ENCODE measurements around the gene SPARC. TPM values are rescaled to one million over a fixed set of nuclear protein-coding genes. Genes with fewer than 3 reads are reported as not detected.

Gene SPARC
- total RNA-seq, 1 donor from 2014 or later, result 435 TPM

DNA sequence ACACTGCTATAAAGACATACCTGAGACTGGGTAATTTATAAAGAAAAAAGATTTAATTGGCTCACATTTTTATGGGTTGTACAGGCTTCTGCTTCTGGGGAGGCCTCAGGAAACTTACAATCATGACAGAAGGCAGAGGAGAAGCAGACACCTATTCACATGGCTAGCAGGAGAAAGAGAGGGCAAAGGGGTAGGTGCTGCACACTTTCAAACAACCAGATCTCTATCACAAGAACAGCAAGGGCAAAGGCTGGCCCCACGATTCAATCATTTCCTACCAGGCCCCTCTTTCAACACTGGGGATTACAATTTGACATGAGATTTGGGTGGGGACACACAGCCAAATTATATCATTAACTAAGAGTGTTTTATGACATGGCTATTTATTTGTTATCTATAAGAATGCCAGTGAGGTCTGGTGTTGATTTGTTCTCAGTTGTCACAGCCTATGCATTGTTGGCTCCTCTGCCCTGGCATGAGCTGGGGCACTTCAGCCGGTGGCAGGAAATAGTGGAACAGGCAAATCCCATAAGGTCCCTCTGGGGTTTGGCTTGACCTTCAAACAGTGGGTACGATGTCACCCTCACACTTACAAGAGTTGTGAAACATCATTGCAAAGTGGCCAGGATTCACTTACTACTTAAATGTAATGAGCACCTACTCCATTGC lies 44.1 kb downstream of the SPARC start:
- Mint-ChIP-seq H3K27ac (ENCODE audit: unreplicated experiment) (no peak overlapping the region), H3K36me3 (ENCODE audit: low read depth) (no peaks in the 10 kb centered on the region), H3K27me3 (ENCODE audit: low read depth) (peaks cover 10% of the 10 kb centered on the region), H3K9me3 (no peaks in the 10 kb centered on the region), H3K4me3 (no peak overlapping the region), H3K4me1 (no peaks in the 10 kb centered on the region)
- TF ChIP-seq, protein P1, sequence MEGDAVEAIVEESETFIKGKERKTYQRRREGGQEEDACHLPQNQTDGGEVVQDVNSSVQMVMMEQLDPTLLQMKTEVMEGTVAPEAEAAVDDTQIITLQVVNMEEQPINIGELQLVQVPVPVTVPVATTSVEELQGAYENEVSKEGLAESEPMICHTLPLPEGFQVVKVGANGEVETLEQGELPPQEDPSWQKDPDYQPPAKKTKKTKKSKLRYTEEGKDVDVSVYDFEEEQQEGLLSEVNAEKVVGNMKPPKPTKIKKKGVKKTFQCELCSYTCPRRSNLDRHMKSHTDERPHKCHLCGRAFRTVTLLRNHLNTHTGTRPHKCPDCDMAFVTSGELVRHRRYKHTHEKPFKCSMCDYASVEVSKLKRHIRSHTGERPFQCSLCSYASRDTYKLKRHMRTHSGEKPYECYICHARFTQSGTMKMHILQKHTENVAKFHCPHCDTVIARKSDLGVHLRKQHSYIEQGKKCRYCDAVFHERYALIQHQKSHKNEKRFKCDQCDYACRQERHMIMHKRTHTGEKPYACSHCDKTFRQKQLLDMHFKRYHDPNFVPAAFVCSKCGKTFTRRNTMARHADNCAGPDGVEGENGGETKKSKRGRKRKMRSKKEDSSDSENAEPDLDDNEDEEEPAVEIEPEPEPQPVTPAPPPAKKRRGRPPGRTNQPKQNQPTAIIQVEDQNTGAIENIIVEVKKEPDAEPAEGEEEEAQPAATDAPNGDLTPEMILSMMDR (conservative IDR thresholded peaks at IDR 0.05), result no peak
- DNase-seq (ENCODE audit: low read depth, low spot score), result no peak

DNA sequence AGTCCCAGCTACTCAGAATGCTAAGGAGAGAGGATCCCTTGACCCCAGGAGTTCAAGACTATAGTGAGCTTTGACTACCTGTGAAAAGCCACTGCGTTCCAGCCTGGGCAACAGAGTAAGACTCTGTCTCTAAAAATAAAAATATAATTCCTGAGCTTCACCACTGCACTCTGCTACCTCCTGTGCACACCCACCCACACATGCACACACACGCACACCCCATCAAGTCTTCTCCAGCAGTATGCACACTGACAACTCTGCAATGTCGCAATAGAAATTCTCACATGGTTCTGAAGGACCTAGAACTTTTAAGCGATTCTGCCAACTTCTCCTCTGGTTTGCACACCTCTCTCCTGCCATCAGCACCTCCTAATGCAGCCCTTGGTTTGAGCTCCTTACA lies 48.1 kb downstream of the SPARC start:
- H3K27ac Mint-ChIP-seq (ENCODE audit: unreplicated experiment), result no peak overlapping the region
- H3K4me3 Mint-ChIP-seq, result no peak overlapping the region
- peaks cover 19% of the 10 kb centered on the region for H3K27me3 Mint-ChIP-seq (ENCODE audit: low read depth)
- H3K4me1 Mint-ChIP-seq, result no peaks in the 10 kb centered on the region
- TF ChIP-seq, protein P1 (conservative IDR thresholded peaks at IDR 0.05), result no peak
- no peaks in the 10 kb centered on the region for H3K9me3 Mint-ChIP-seq
- no peaks in the 10 kb centered on the region for H3K36me3 Mint-ChIP-seq (ENCODE audit: low read depth)
- DNase-seq (ENCODE audit: low read depth, low spot score), result no peak

DNA sequence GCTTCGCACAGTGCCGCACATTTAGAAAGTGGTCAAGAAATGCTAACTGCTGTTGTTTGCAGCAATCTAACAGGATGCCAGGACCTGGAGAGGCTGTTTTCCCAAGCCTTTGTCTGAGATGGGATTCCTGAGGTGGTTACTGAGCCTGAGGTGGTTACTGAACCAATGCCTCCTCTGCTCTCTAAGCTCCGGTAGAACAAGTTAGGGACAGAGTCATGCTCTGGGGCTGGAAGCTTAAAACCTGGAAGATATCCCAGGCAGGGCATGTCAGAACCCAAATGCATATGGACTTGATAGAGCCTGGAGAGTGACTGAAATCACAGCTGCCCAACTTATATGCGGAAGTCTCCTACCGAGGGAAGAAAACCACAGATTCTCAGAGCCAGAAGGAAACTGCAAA lies 49.0 kb downstream of the SPARC start:
- Mint-ChIP-seq H3K9me3 (no peaks in the 10 kb centered on the region), H3K4me3 (no peak overlapping the region), H3K27ac (ENCODE audit: unreplicated experiment) (no peak overlapping the region), H3K27me3 (ENCODE audit: low read depth) (peaks cover 19% of the 10 kb centered on the region), H3K36me3 (ENCODE audit: low read depth) (no peaks in the 10 kb centered on the region), H3K4me1 (no peaks in the 10 kb centered on the region)
- TF ChIP-seq, protein P1 (conservative IDR thresholded peaks at IDR 0.05), result no peak
- no peak for DNase-seq (ENCODE audit: low read depth, low spot score)

DNA sequence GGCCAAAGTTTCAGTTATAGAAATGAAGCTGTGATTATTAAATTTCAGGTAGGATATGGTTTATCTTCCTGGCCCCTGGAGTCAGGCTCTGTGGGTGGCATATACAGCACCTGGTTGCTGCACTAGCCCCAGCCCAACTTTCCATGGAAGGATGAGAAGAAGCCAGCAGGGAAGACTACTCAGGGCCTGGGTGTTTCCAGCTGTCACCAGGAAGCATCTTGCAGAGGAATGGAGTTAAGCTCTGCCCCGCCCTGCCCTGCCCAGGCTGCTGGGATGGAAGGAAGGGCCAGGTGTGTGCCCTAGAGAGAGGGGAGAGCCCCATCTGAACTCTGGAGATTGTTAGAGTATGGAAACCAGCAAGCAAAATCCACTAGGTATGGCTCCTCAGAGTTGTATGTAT lies 52.8 kb downstream of the SPARC start:
- H3K9me3 Mint-ChIP-seq, result no peaks in the 10 kb centered on the region
- H3K27ac Mint-ChIP-seq (ENCODE audit: unreplicated experiment), result no peak overlapping the region
- no peaks in the 10 kb centered on the region for H3K4me1 Mint-ChIP-seq

DNA sequence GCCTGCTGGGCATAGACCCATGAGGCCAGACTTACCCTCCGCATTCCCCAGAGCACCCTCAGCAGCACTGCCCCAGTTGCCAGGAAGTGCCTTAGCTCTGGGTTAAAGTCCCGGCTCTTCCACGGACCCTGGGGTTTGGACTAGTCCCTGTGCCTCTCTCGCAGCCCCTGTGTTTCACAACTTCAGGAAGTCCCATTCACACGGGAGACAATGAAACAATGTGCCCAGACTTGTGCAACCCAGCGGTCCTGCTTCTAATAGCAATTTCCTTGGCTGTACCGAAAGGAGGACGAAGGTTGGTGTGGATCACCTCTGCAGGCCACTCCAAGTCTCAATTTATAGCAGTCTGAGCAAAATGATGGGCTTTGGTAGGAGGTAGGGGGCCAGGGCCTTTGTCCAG lies 53.8 kb downstream of the SPARC start:
- Mint-ChIP-seq H3K9me3 (no peaks in the 10 kb centered on the region), H3K4me3 (no peak overlapping the region)
- TF ChIP-seq, protein P1 (conservative IDR thresholded peaks at IDR 0.05), result no peak

More for the DNA sequence above, 52.8 kb downstream of the SPARC start:
- no peak for DNase-seq (ENCODE audit: low read depth, low spot score)
- H3K36me3 Mint-ChIP-seq (ENCODE audit: low read depth), result no peaks in the 10 kb centered on the region
- H3K4me3 Mint-ChIP-seq, result no peak overlapping the region
- TF ChIP-seq, protein P1 (conservative IDR thresholded peaks at IDR 0.05), result no peak
- peaks cover 17% of the 10 kb centered on the region for H3K27me3 Mint-ChIP-seq (ENCODE audit: low read depth)

More for the DNA sequence above, 53.8 kb downstream of the SPARC start:
- DNase-seq (ENCODE audit: low read depth, low spot score), result no peak
- Mint-ChIP-seq H3K27me3 (ENCODE audit: low read depth) (peaks cover 14% of the 10 kb centered on the region), H3K27ac (ENCODE audit: unreplicated experiment) (no peak overlapping the region), H3K36me3 (ENCODE audit: low read depth) (no peaks in the 10 kb centered on the region), H3K4me1 (no peaks in the 10 kb centered on the region)
